K562 (cell line): ENCODE results near the gene CRB2. TPM values are rescaled to one million over a fixed set of nuclear protein-coding genes. Genes with fewer than 3 reads are reported as not detected.

ENCODE experiments used
- CBFA2T2 ChIP-seq: fragments of 450-650 bp; conservative IDR thresholded peaks from 2 replicates; pipeline ENCODE4 v1.6.1; 2017; ENCODE audit warnings: mild to moderate bottlenecking
- CHD1 ChIP-seq: fragments of 200-600 bp; sonication (generic); IDR thresholded peaks from one replicate; pipeline ENCODE4 v1.6.1; 2012; ENCODE audit warnings: mild to moderate bottlenecking, moderate library complexity, low read length, inconsistent platforms
- HDGF ChIP-seq: fragments of 450-650 bp; IDR thresholded peaks from 2 replicates; pipeline ENCODE4 v1.6.1; 2016
- KAT7 ChIP-seq: sonication (generic); formaldehyde crosslinking; IDR thresholded peaks from 2 replicates; pipeline ENCODE4 v1.8.0; 2022; ENCODE audit warnings: missing genetic modification reagents, mild to moderate bottlenecking, borderline replicate concordance
- MYC ChIP-seq, 2 experiments: fragments of 250-450 bp in 1 of 2; sonication (Bioruptor Pico) in 1 of 2; IDR thresholded peaks; 2 replicates each; pipeline versions ENCODE4 v1.5.1 to v1.6.1; 2012 to 2021; ENCODE audit warnings: low read depth in 2 of 2, borderline replicate concordance in 1 of 2, improper control_type of control experiment in 1 of 2, low read length in 1 of 2, mild to moderate bottlenecking in 1 of 2, moderate library complexity in 1 of 2
- NFXL1 ChIP-seq: fragments of 450-650 bp; formaldehyde crosslinking; IDR thresholded peaks from 2 replicates; pipeline ENCODE4 v1.4.0; 2021; ENCODE audit warnings: mild to moderate bottlenecking
- PTTG1 ChIP-seq: fragments of 450-650 bp; IDR thresholded peaks from 2 replicates; pipeline ENCODE4 v1.6.1; 2016; ENCODE audit warnings: low read depth, mild to moderate bottlenecking, missing genetic modification characterization, missing compliant biosample characterization
- RBBP5 ChIP-seq: fragments of 200-600 bp; sonication (generic); IDR thresholded peaks from 2 replicates; pipeline ENCODE4 v1.6.1; 2012; ENCODE audit warnings: borderline replicate concordance, mild to moderate bottlenecking, low read length, control low read depth, inconsistent platforms; ENCODE audit not compliant: insufficient read depth, poor library complexity, severe bottlenecking
- REST ChIP-seq, 2 experiments: fragments of 450-650 bp; formaldehyde crosslinking in 1 of 2; IDR thresholded peaks; 2 replicates each; pipeline versions ENCODE4 v1.4.0 to v1.6.1; 2014 to 2020; ENCODE audit warnings: mild to moderate bottlenecking in 2 of 2, borderline replicate concordance in 1 of 2, low read depth in 1 of 2
- SMARCA4 ChIP-seq: fragments of 450-650 bp; IDR thresholded peaks from 2 replicates; pipeline ENCODE4 v1.6.1; 2016
- TEAD1 ChIP-seq, 2 experiments: fragments of 450-650 bp in 1 of 2; sonication (generic) in 1 of 2; formaldehyde crosslinking; IDR thresholded peaks; 2 replicates each; pipeline versions ENCODE4 v1.4.0 to v1.8.0; 2020 to 2022; ENCODE audit warnings: mild to moderate bottlenecking in 2 of 2, missing genetic modification reagents in 1 of 2
- TSC22D4 ChIP-seq: fragments of 450-650 bp; IDR thresholded peaks from 2 replicates; pipeline ENCODE4 v1.6.1; 2016; ENCODE audit warnings: missing genetic modification characterization, missing biosample characterization, control low read depth
- ZBTB12 ChIP-seq: fragments of 250-450 bp; sonication (Bioruptor Pico); IDR thresholded peaks from 2 replicates; pipeline ENCODE4 v1.4.0; 2020
- ZNF583 ChIP-seq: fragments of 250-450 bp; sonication (Bioruptor Pico); IDR thresholded peaks from 2 replicates; pipeline ENCODE4 v1.4.0; 2020
- ZNF695 ChIP-seq: fragments of 450-650 bp; formaldehyde crosslinking; IDR thresholded peaks from 2 replicates; pipeline ENCODE4 v1.4.0; 2020; ENCODE audit warnings: mild to moderate bottlenecking, moderate library complexity
- polyA plus RNA-seq, 8 experiments: library from polyadenylated mRNA; depleted of rRNA in 4 of 8; stranded (reverse) in 5 of 8; unstranded in 3 of 8; fragments of >200 nt; fragmentation: Nextera tagmentation in 2 of 8; fragmentation: Illumina TruSeq in 1 of 8; extraction: Ambion mirVana in 2 of 8; extraction: Trizol in 1 of 8; gene quantifications; 2 replicates each; pipeline versions ENCODE4 v1.2.1 to v1.2.3, GENCODE V29; 2011 to 2014; ENCODE audit warnings: inconsistent platforms in 1 of 8, missing spikeins in 1 of 8
- total RNA-seq, 7 experiments: library from RNA; depleted of rRNA in 6 of 7; stranded (reverse); fragments of >200 nt in 6 of 7; fragmentation: Illumina TruSeq in 2 of 7; extraction: Trizol in 2 of 7; gene quantifications; 2 replicates each; pipeline versions ENCODE4 v1.2.1 to v1.2.3, GENCODE V29; 2011 to 2021; ENCODE audit warnings: low replicate concordance in 1 of 7

Gene CRB2
- total and polyA plus RNA-seq, 9 of the 15 experiments (the other 6 are each of a cell fraction or from before 2014, with no cell fraction given) = 0.13 to 1.2 (median 0.25) TPM; not detected in 2

DNA sequence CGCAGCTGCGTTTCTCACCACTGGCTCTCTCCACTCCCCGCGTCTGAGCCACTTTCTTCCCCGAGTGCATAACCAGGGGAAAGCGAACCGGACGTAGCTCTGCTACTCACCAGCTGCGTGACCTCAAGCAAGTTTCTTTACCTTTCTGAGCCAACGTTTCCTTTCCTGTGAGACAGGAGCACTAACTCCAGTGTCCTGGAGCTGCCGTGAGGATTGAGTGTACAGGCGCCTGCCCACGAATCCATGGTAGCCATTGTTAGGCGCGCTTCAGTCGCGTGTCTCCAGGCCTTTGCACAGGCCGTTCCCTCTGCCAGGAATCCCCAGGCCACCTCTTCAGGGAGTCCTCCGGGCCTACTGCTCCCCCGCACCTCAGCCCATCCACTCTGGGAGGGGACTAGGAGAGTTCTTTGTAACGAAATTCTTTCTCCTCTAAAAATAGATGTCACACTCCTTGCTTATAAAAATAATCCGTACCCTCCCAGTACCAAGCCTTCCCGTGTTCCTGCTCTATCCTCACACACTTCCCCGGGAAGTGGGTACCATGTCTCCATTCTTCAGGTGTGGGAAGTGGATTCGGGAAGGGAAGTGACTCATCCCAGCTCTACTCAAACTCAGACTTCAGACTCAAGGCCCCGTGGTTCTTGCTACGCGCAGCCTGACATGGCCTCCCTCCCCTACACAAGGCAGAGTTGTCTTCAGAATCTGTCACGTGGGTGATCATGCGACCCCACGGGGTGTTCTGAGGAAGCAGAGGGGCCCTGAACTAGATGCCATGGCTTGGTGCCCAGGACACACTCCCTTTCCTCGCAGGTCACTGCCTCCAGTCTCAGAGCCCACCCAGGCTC lies 16.1 kb upstream of the CRB2 start (continued):
- 0 out of 2 replicates have a peak, but pooled peaks have one; percentile 9 for TF ChIP-seq REST (IDR thresholded peaks at IDR 0.05; ENCODE audit: borderline replicate concordance)
- TF ChIP-seq REST (CRISPR knock-in tag; IDR thresholded peaks at IDR 0.05; ENCODE audit: low read depth) = no peak
- peak; percentile 85; the same call in 1 of the 2 replicates for TF ChIP-seq KAT7 (CRISPR knock-in tag)
- peak; percentile 54 for TF ChIP-seq RBBP5
- no peak for TF ChIP-seq HDGF
- TF ChIP-seq MYC (IDR thresholded peaks at IDR 0.05; ENCODE audit: low read depth, low read length) = no peak
- no peak for TF ChIP-seq MYC (CRISPR knock-in tag; IDR thresholded peaks at IDR 0.05; ENCODE audit: borderline replicate concordance, low read depth)
- TF ChIP-seq TSC22D4 (tag) = no peak
- TF ChIP-seq ZBTB12 (CRISPR knock-in tag) = 0 out of 2 replicates have a peak, but pooled peaks have one; percentile 12
- TF ChIP-seq SMARCA4 = peak; percentile 33; the same call in 1 of the 2 replicates
- 0 out of 4 replicates have a peak, but pooled peaks of 1 of the 2 experiments have one; percentile 3 for TF ChIP-seq TEAD1 (CRISPR knock-in tag; IDR thresholded peaks at IDR 0.05)
- no peak for TF ChIP-seq PTTG1 (tag)
- TF ChIP-seq ZNF695 (CRISPR knock-in tag) = no peak
- TF ChIP-seq CHD1 = no peak
- TF ChIP-seq ZNF583 (CRISPR knock-in tag) = 0 out of 2 replicates have a peak, but pooled peaks have one; percentile 43
- no peak for TF ChIP-seq NFXL1 (CRISPR knock-in tag)
- peak; percentile 18; the same call in 1 of the 2 replicates for TF ChIP-seq CBFA2T2
